GM18858 (cell line): ENCODE results near the gene LMBR1.
A peak's percentile ranks its signal among the peaks of the same experiment; 100 is the strongest.
"Not testable (repeated sequence)": the region's sequence is repeated elsewhere in the genome, so short reads cannot be mapped to it uniquely, and the experiment has no call there.

ENCODE experiments used
- ATAC-seq: cut with Tn5 transposase; IDR thresholded peaks from one replicate; pipeline ENCODE4 v1.9.1; 2021; ENCODE audit not compliant: unreplicated experiment

LMBR1 gene, protein sequence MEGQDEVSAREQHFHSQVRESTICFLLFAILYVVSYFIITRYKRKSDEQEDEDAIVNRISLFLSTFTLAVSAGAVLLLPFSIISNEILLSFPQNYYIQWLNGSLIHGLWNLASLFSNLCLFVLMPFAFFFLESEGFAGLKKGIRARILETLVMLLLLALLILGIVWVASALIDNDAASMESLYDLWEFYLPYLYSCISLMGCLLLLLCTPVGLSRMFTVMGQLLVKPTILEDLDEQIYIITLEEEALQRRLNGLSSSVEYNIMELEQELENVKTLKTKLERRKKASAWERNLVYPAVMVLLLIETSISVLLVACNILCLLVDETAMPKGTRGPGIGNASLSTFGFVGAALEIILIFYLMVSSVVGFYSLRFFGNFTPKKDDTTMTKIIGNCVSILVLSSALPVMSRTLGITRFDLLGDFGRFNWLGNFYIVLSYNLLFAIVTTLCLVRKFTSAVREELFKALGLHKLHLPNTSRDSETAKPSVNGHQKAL

DNA sequence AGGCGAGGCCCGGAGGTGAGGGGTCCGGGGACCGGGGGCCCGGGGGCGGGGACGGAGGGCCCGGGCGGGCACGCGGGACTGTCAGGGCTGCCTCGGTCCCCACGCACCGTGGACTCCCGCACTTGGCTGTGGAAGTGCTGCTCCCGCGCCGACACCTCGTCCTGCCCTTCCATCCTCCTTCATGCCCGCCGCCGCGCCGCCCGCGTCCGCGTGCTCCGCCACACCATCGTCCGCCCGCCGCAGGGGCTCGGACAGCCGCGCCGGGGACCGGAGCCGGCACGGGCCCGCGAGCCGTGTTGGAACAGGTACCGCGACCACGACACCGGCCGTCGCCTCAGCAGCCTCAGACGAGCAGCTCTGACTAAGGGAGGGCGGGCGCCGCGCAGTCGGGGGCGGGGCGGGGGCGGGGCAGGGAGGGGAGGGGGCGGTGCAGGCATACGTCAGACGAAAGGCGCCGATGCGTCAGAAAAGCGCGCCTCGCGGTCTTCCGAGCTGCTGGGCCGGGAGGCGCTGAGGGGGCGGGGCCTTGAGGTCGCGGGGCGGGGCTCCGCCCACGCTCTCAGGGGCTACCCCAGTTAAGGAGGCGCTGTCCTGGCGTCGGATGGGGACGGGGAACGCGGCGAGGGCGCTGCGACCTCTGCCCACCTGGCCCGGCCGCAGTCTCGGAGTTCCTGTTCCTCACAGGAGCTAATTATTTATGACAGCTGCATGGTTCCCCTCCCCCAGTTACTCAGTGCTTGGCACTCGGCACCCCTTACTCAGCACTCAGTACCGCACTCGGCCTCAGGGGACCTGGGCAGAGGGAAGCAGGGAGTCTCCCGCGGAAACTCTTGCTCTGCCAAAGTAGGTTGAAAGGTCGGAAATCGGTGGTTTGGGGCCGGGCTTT is at the start of gene LMBR1:
LMBR1 (minus strand) TSS at position 363 of the 886 bp plus-strand sequence; CDS start at position 173, 190 bp downstream.
- ATAC-seq: peak; percentile 52

DNA sequence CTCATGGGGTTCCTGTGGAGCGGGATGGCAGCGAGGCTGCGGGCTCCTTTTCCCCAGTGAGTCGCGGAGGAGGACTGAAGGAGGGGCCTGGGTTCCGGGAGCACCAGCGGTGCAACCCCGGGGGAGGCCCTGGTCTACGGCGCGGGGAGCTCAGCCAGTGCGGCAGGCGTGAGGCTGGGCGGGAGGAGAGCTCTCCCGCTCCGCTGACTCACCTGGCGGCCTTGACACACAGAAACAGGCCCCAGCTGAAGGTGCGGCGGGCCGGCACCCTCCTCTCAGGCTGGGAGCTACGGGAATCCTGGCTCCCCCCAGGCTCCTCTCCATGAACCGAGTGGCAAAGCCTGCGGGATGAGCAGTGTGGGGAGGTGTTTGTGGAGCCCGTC is 49.7 kb upstream of the LMBR1 start:
- ATAC-seq: no peak

DNA sequence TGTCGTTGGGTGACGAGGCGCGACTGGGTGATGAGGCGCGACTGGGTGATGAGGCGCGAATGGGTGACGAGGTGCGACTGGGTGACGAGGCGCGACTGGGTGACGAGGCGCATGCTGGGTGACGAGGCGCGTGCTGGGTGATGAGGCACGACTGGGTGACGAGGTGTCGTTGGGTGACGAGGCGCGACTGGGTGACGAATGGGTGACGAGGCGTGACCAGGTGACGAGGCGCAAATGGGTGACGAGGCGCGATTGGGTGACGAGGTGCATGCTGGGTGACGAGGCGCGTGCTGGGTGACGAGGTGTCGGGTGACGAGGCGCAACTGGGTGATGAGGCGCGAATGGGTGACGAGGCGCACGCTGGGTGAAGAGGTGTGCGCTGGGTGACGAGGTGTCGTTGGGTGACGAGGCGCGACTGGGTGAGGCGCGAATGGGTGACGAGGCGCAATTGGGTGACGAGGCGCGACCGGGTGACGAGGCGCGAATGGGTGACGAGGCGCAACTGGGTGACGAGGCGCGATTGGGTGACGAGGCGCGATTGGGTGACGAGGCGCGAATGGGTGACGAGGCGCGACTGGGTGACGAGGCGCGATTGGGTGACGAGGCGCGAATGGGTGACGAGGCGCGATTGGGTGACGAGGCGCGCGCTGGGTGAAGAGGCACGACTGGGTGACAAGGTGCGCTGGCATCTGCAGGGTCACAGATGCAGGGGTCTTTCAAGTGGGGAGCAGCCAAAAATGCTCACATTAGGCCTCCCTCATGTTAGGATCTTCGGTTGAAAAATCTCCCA is 48.6 kb upstream of the LMBR1 start:
- no peak for ATAC-seq

DNA sequence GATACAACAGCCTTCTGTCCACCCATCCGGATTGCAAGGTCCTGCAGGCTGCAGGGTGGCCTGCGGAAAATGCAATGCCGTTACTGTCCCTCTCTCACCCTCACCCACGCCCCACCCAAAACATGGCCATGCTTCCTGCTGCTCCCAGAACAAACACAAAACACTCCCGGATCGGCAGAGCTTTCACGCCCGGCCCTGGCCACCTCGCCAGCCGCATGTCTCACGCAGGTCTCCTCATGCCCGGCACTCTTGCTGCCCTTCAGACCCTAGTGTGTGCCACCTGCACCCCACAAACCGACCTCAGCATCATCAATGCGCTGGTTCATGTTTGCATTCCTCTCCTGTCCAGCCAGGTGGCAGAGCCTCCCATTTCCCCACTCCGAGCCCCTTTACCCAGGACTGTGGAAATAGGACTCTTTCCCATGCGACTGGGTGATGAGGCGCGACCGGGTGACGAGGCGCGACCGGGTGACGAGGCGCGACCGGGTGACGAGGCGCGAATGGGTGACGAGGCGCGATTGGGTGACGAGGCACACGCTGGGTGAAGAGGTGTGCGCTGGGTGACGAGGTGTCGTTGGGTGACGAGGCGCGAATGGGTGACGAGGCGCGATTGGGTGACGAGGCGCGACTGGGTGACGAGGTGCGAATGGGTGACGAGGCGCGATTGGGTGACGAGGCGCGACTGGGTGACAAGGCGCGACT is 47.6 kb upstream of the LMBR1 start:
- ATAC-seq: no peak

DNA sequence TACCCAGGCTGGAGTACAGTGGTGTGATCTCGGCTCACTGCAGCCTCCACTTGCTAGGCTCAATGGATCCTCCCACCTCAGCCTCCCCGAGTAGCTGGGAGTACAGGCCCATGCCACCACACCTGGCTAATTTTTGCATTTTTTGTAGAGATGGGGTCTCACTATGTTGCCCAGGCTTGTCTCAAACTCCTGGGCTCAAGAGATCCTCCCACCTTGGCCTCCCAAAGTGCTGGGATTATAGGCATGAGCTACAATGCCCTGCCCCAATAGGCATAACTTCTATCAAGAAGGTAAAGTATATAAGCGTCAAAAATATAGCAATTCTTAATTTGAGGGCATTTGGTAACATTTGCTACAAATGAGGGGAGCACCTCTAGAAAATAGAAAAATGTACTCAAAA is 43.8 kb upstream of the LMBR1 start:
- not testable (repeated sequence) for ATAC-seq

DNA sequence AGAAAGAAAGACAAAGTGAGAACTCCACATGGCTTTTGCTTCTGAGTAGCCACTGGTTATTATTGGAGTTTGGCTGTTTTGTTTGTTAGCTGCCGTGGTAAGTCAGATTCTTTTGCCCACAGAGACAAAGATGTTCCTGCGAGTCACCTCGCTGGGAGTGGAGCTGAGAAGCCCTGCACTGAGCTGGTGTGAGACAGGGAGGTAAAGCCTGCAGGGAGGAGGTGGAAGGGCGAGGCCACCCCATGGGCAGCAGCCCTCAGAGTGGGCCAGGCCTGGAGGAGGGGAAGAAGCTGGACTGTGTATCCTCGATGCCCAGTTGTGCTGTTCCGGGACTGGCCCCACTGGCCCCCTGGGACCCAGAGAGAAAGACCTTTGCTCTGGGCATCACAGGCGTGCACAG is 42.3 kb upstream of the LMBR1 start:
- ATAC-seq: no peak

DNA sequence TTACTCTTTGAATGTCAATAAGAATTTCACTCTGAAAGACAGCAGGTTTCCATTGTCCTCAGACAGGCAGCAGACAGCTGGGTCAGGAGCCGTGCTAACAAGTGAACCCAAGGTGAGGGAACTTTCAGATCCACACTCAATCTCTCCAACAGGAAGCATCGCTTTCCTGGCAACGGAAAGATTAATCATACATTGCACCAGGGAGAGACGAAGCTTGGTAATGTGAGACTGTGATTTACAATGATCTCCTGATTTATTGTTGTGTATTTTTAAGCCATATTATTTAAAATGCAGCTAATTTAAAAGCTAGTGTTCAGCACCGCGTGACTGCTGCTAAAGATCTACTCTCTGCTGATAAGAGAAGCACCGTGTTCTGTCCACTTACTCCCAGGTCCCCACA is 39.0 kb upstream of the LMBR1 start:
- ATAC-seq: no peak

DNA sequence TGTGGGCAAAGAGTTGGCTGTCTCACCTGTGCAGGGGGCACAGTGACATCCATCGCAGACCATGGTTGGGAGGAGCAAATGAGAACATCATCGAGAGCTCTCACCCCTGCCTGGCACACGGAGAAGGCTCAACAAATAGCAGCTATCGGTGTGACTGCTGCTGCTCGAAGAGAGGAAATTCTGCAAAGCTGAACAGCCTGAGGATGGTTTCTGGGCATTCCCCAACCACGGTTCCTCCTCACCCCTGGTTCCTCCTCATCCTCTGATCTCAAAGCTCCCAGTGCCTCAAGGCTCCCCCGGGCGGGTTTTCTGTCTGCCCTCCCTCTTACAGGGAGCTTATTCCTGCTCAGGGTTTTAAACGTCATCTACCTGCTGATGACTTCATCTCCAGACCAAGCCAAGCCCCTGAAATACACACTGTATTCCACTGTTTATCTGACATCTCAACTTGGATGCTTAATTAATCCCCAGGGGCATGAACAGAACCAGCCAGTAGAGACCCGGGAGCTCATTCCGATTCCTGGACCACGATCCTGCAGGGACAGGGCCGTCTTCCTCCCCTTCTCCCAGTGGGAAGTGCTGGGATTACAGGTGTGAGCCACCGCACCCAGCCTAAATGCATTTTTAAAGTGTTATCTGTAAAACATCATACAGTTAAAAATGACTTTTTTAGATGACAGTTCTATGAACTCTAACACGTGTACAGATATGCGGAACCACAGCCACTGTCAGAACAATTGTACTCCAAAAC is 37.0 kb upstream of the LMBR1 start:
- no peak for ATAC-seq

DNA sequence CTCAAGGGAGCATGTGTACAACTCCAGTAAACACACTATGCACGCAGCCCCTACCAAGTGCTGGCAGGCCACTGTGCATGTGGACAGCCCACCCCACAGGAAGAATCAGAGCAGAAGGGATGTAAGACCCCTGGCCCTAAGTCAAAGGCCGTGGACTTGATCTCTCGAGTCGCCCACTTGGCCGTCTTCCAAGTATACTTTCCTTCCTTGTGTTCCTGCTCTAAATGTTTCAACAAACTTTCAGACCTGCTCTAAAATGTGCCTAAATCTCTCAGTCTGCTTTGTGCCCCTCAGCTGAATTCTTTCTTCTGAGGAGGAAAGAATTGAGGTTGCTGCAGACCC is 35.4 kb upstream of the LMBR1 start:
- ATAC-seq: no peak

DNA sequence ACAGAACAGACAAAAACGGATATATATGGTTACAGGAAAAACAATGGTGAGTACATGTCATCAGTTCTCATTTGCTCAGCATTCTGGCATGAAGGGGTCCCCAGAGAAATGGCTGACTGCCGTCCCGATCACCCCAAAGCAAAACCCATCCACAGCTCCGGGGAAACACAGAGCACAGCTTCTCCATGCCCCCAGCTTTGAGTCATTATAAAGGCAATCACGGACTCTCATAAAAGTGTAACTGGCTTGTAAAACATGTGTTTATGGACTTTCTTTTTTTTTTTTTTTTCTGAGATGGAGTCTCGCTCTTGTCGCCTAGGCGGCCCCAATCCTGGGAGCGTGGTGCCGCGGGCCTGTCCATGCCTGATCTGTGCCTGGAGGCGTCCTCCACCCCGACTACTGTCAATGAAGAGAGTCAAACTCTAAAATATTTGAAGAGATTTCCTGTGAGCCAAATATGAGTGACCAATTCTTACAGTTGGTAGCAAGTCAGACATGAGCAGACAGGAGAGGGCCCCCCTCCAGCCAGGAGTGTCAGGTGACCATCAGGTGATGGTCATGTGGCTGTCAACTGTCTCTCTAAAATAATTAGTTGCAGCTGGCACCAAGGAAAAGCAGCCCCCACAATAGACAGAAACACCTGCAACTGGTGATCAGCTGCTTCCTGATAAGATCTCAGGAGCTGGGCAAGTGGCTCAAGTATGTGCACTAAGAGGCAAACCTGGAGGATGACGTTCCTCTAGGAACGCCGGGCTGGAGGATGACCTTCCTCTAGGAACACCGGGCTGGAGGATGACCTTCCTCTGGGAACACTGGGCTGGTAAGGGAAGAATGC is 34.8 kb upstream of the LMBR1 start:
- ATAC-seq: no peak

DNA sequence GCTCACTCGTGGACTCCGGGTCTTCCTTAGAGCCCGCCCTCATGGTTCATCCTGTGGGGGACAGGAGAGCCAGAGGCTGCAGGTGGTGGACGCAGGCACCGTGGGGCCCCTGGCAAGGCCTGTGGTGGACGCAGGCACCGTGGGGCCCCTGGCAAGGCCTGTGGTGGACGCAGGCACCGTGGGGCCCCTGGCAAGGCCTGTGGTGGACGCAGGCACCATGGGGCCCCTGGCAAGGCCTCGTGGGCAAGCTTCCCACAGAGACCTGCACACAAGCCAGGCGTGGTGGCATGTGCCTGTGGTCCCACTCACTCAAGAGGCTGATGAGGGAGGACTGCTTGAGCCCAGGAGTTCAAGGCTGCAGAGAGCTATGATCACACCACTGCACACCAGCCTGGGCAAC is 32.8 kb upstream of the LMBR1 start:
- ATAC-seq: not testable (repeated sequence)

DNA sequence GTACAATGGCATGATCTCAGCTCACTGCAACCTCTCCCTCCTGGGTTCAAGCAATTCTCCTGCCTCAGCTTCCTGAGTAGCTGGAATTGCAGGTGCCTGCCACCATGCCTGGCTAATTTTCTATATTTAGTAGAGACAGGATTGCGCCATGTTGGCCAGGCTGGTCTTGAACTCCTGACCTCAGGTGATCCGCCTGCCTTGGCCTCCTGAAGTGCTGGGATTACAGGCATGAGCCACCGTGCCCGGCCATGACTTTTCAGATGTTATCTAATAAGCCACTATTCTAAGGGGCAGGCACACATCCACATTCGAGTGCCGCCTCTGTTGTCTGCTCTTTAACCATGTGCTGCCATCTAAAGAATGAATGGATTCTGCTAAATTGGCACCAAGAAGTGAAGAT is 29.3 kb upstream of the LMBR1 start:
- ATAC-seq: not testable (repeated sequence)

DNA sequence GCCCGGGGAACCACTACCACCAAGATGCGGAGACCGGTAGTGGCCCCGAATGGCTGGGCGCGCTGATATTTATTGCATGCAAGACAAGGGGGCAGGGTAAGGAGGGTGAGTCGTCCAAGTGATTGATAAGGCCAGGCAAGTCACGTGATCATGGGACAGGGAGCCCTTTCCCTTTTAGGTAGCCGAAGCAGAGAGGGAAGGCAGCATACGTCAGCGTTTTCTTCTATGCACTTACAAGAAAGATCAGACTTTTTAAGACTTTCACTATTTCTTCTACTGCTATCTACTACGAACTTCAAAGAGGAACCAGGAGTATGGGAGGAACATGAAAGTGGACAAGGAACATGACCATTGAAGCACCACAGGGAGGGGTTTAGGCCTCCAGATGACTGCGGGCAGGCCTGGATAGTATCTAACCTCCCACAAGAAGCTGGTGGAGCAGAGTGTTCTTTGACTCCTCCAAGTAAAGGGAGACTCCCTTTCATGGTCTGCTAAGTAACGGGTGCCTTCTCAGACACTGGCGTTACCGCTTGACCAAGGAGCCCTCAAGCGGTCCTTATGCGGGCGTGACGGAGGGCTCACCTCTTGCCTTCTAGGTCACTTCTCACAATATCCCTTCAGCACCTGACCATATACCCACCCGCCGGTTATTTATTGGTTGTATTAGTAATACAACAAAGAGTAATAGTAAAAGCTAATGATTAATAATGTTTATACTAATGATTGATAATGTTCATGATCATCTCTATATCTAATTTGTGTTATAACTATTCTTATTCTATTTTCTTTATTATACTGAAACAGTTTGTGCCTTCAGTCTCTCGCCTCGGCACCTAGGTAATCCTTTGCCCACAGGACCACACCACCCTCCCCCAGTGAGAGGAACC is 27.7 kb upstream of the LMBR1 start:
- ATAC-seq: not testable (repeated sequence)

DNA sequence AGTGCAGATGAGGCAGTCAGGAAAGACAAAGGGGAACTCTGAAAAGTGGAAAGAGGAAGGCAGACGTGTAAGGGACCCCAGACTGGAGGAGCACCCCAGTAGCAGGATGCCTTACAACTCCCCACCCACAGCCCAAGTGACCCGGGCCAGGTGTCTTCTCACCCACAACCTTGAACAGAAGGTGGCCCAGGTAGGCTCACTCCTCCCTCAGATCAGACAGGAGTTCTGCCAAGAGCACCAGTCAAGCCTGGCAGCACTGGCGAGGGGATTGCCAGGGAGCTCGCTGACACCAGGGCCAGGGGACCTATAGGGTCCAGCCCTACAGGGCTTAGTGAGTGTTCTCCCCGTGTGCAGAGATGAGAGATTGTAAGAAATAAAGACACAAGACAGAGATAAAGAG is 27.1 kb upstream of the LMBR1 start:
- ATAC-seq: no peak

DNA sequence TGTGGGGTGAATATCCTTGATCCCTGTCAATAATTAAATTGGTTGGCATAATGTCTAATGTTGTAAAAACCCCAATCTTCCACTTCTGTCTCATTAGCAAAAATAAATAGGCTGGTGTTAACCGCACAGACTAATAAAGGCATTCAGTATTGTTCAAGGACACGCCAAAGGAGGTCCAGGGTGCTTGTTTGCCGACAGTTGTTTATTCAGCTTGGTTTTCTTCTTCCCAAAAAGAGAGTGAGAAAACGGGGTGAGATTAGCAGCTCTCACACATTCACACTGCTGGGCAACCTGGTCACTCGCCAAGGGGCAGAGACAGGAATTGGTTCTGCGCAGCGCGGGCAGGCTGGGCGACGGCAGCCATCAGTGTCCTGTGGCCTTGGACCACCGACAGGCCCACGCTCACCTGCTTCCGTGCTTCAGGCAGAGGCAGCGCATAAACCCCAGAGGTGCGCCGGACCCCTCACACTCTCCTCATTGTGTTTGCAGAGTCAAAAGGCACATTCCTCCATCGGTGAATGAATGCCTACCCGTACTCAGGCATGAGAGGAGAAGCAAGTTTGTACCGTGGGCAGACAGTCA is 26.2 kb upstream of the LMBR1 start:
- peak; percentile 19 for ATAC-seq

DNA sequence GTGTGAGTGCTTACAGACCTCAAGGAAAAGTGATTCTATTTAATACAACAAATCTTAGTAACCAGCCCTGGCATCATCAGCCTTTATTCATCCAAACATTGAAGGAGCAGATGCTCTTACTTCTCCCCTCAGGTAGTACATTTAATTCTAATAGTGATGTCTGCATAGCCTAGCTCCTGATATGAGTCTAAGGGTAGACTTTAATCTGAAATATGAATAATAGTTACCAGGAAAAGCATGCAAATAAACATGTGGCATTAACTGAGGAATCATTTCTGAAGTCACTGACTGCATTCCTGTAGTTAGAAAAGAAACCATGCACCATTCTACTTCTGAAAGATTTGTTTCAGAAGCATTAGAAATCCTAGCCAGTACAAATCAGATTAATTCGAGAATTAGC is 25.7 kb upstream of the LMBR1 start:
- peak; percentile 51 for ATAC-seq

DNA sequence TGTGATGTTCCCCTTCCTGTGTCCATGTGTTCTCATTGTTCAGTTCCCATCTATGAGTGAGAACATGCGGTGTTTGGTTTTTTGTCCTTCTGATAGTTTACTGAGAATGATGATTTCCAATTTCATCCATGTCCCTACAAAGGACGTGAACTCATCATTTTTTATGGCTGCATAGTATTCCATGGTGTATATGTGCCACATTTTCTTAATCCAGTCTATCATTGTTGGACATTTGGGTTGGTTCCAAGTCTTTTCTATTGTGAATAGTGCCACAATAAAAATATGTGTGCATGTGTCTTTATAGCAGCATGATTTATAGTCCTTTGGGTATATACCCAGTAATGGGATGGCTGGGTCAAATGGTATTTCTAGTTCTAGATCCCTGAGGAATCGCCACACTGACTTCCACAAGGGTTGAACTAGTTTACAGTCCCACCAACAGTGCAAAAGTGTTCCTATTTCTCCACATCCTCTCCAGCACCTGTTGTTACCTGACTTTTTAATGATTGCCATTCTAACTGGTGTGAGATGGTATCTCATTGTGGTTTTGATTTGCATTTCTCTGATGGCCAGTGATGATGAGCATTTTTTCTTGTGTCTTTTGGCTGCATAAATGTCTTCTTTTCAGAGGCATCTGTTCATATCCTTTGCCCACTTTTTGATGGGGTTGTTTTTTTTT is 16.7 kb upstream of the LMBR1 start:
- not testable (repeated sequence) for ATAC-seq
